ENCODE measurements around the gene LBX2. TPM values are rescaled to one million over a fixed set of nuclear protein-coding genes. Genes with fewer than 3 reads are reported as not detected.

LBX2 gene
- total and polyA plus RNA-seq, 9 of the 15 experiments (the other 6 are each of a cell fraction or from before 2014, with no cell fraction given): 0.39 to 6.2 (median 1.8) TPM; not detected in 1

GRCh38 chr2:74507145-74507925, 7.9 kb upstream of the LBX2 start, which contains the start of gene PCGF1 (continued):
- TF ChIP-seq, protein P1, sequence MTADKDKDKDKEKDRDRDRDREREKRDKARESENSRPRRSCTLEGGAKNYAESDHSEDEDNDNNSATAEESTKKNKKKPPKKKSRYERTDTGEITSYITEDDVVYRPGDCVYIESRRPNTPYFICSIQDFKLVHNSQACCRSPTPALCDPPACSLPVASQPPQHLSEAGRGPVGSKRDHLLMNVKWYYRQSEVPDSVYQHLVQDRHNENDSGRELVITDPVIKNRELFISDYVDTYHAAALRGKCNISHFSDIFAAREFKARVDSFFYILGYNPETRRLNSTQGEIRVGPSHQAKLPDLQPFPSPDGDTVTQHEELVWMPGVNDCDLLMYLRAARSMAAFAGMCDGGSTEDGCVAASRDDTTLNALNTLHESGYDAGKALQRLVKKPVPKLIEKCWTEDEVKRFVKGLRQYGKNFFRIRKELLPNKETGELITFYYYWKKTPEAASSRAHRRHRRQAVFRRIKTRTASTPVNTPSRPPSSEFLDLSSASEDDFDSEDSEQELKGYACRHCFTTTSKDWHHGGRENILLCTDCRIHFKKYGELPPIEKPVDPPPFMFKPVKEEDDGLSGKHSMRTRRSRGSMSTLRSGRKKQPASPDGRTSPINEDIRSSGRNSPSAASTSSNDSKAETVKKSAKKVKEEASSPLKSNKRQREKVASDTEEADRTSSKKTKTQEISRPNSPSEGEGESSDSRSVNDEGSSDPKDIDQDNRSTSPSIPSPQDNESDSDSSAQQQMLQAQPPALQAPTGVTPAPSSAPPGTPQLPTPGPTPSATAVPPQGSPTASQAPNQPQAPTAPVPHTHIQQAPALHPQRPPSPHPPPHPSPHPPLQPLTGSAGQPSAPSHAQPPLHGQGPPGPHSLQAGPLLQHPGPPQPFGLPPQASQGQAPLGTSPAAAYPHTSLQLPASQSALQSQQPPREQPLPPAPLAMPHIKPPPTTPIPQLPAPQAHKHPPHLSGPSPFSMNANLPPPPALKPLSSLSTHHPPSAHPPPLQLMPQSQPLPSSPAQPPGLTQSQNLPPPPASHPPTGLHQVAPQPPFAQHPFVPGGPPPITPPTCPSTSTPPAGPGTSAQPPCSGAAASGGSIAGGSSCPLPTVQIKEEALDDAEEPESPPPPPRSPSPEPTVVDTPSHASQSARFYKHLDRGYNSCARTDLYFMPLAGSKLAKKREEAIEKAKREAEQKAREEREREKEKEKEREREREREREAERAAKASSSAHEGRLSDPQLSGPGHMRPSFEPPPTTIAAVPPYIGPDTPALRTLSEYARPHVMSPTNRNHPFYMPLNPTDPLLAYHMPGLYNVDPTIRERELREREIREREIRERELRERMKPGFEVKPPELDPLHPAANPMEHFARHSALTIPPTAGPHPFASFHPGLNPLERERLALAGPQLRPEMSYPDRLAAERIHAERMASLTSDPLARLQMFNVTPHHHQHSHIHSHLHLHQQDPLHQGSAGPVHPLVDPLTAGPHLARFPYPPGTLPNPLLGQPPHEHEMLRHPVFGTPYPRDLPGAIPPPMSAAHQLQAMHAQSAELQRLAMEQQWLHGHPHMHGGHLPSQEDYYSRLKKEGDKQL (CRISPR knock-in tag; IDR thresholded peaks at IDR 0.05; ENCODE audit: borderline replicate concordance): no peak
- TF ChIP-seq HNRNPLL (IDR thresholded peaks at IDR 0.05; ENCODE audit: low read depth, low read length, poor library complexity, severe bottlenecking) (no peak), ZNF507 (tag; conservative IDR thresholded peaks at IDR 0.05) (no peak), E2F3 (CRISPR knock-in tag; IDR thresholded peaks at IDR 0.05) (no peak; the same call in 1 of the 2 replicates), ELF2 (CRISPR knock-in tag; IDR thresholded peaks at IDR 0.05) (peak; percentile 79; the same call in 1 of the 2 replicates), PHF20 (IDR thresholded peaks at IDR 0.05; ENCODE audit: partially characterized antibody) (peak; percentile 72), KLF1 (tag; IDR thresholded peaks at IDR 0.05) (peak; percentile 83), CHD7 (IDR thresholded peaks at IDR 0.05; ENCODE audit: low read depth, low read length) (no peak), GTF2A2 (tag; IDR thresholded peaks at IDR 0.05) (no peak), ZNF778 (CRISPR knock-in tag; IDR thresholded peaks at IDR 0.05) (no peak), BCL6 (CRISPR knock-in tag; IDR thresholded peaks at IDR 0.05) (no peak)

All from K562 (cell line).